COR-L47 (cell line): ENCODE measurements around the gene SUGT1.

Source experiments
- DNase-seq: peaks from one replicate; lab custom pipeline; 2025; lab: John Stamatoyannopoulos, UW

SUGT1 gene

GRCh38 chr13:52737965-52738364 is 85.3 kb downstream of the SUGT1 start:
- DNase-seq: no peak

- DNase-seq: no peak
Observed at GRCh38 chr13:52738719-52739467, 86.3 kb downstream of the SUGT1 start.

- DNase-seq: no peak
Observed at GRCh38 chr13:52739468-52740071, 86.9 kb downstream of the SUGT1 start, which contains the start of gene CNMD. Gene CNMD (minus strand): TSS chr13:52739820. CDS start chr13:52739701, 119 bp downstream.

- no peak for DNase-seq
Observed at GRCh38 chr13:52743569-52743968, 90.9 kb downstream of the SUGT1 start.

- no peak for DNase-seq
Observed at GRCh38 chr13:52743988-52744387, 91.4 kb downstream of the SUGT1 start.

GRCh38 chr13:52744842-52745375 is 92.3 kb downstream of the SUGT1 start:
- DNase-seq: no peak

GRCh38 chr13:52746141-52746540 is 93.5 kb downstream of the SUGT1 start:
- DNase-seq: no peak

- peak; percentile 44 for DNase-seq
Observed at GRCh38 chr13:52749419-52749818, 96.8 kb downstream of the SUGT1 start.
